ENCODE data around the gene MYO1D. TPM values are rescaled to one million over a fixed set of nuclear protein-coding genes. Genes with fewer than 3 reads are reported as not detected.
A peak's percentile ranks its signal among the peaks of the same experiment; 100 is the strongest.

MYO1D gene
- total RNA-seq, 4 donors from 2014 or later: 247 to 569 (median 444) TPM

GRCh38 chr17:32875923-32876416 lies 954 bp downstream of the MYO1D start:
- H3K27me3 ChIP-seq: no peaks in the 10 kb centered on the region
- H3K9me3 ChIP-seq: no peaks in the 10 kb centered on the region
- no peak for DNase-seq
- H3K4me3 ChIP-seq: peak overlapping the region; percentile 61 to 99 (median 86)
- peak overlapping the region; percentile 92 to 97 (median 94) for H3K27ac ChIP-seq
- H3K36me3 ChIP-seq: no peaks in the 10 kb centered on the region
- peaks cover 11 to 59% (median 30%) of the 10 kb centered on the region in 4 donors for H3K4me1 ChIP-seq
- TF ChIP-seq POLR2A (IDR thresholded peaks at IDR 0.05) (peak; percentile 58), EP300 (IDR thresholded peaks at IDR 0.05; ENCODE audit: low read depth) (no peak), POLR2AphosphoS5 (IDR thresholded peaks at IDR 0.05) (peak in 1 of 3 donors; percentile 8)
- TF ChIP-seq, protein P1, sequence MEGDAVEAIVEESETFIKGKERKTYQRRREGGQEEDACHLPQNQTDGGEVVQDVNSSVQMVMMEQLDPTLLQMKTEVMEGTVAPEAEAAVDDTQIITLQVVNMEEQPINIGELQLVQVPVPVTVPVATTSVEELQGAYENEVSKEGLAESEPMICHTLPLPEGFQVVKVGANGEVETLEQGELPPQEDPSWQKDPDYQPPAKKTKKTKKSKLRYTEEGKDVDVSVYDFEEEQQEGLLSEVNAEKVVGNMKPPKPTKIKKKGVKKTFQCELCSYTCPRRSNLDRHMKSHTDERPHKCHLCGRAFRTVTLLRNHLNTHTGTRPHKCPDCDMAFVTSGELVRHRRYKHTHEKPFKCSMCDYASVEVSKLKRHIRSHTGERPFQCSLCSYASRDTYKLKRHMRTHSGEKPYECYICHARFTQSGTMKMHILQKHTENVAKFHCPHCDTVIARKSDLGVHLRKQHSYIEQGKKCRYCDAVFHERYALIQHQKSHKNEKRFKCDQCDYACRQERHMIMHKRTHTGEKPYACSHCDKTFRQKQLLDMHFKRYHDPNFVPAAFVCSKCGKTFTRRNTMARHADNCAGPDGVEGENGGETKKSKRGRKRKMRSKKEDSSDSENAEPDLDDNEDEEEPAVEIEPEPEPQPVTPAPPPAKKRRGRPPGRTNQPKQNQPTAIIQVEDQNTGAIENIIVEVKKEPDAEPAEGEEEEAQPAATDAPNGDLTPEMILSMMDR (IDR thresholded peaks at IDR 0.05): no peak
- intact Hi-C loops (cut with DNase I; ENCODE audit: low total_unique reads): loop anchor here (5.0 kb wide), 1 partner anchor 89 kb away; no protein-coding TSS in a partner anchor
- WGBS, 2 donors (ENCODE audit: low coverage in 1 of 2): 5% methylated on average over 14 to 15 of the region's 15 CpGs
- in situ Hi-C loops (cut with MboI; ENCODE audit: low pct_ligation_motif_present in 1 of 4, low pct_unique_long_range_greater_than_20kb in 1 of 4, low sequenced_read_pairs in 3 of 4): loop anchor here in 1 of 4 donors (10.0 kb wide), 1 partner anchor 91 kb away; no protein-coding TSS in a partner anchor

- Histone ChIP-seq H3K9me3 (no peaks in the 10 kb centered on the region), H3K4me3 (peak overlapping the region in 3 of 4 donors; percentile 77 to 99 (median 96)), H3K27me3 (no peaks in the 10 kb centered on the region), H3K27ac (peak overlapping the region; percentile 92 to 97 (median 94)), H3K4me1 (peaks cover 11 to 64% (median 33%) of the 10 kb centered on the region in 4 donors), H3K36me3 (no peaks in the 10 kb centered on the region)
- intact Hi-C loops (cut with DNase I; ENCODE audit: low total_unique reads): loop anchor here (5.0 kb wide), 1 partner anchor 88 kb away; no protein-coding TSS in a partner anchor
- in situ Hi-C loops (cut with MboI; ENCODE audit: low pct_ligation_motif_present in 1 of 4, low pct_unique_long_range_greater_than_20kb in 1 of 4, low sequenced_read_pairs in 3 of 4): loop anchor here in 1 of 4 donors (10.0 kb wide), 1 partner anchor 91 kb away; no protein-coding TSS in a partner anchor
- 54 to 72% methylated on average over 2 of the region's 2 CpGs for WGBS, 2 donors (ENCODE audit: low coverage in 1 of 2)
- TF ChIP-seq POLR2AphosphoS5 (IDR thresholded peaks at IDR 0.05) (no peak), POLR2A (IDR thresholded peaks at IDR 0.05) (no peak), EP300 (IDR thresholded peaks at IDR 0.05; ENCODE audit: low read depth) (no peak)
- TF ChIP-seq, protein P1 (IDR thresholded peaks at IDR 0.05): no peak
- no peak for DNase-seq
Observed at GRCh38 chr17:32875230-32875917, 1.6 kb downstream of the MYO1D start.

- Histone ChIP-seq H3K36me3 (no peaks in the 10 kb centered on the region), H3K27ac (no peak overlapping the region), H3K4me3 (no peak overlapping the region), H3K9me3 (no peaks in the 10 kb centered on the region), H3K4me1 (peaks cover 9 to 77% (median 31%) of the 10 kb centered on the region in 4 donors), H3K27me3 (no peaks in the 10 kb centered on the region)
- in situ Hi-C loops (cut with MboI; ENCODE audit: low pct_ligation_motif_present in 1 of 4, low pct_unique_long_range_greater_than_20kb in 1 of 4, low sequenced_read_pairs in 3 of 4) (loop anchor here in 1 of 4 donors (10.0 kb wide), 1 partner anchor 88 kb away; no protein-coding TSS in a partner anchor), intact Hi-C loops (cut with DNase I; ENCODE audit: low total_unique reads) (no loop called here)
- TF ChIP-seq POLR2AphosphoS5 (IDR thresholded peaks at IDR 0.05) (no peak), EP300 (IDR thresholded peaks at IDR 0.05; ENCODE audit: low read depth) (no peak), POLR2A (IDR thresholded peaks at IDR 0.05) (no peak)
- TF ChIP-seq, protein P1 (IDR thresholded peaks at IDR 0.05): no peak
- WGBS, 2 donors (ENCODE audit: low coverage in 1 of 2): 80 to 86% methylated on average over 1 of the region's 1 CpG
- no peak for DNase-seq
Observed at GRCh38 chr17:32873114-32873513, 3.8 kb downstream of the MYO1D start.

DNA sequence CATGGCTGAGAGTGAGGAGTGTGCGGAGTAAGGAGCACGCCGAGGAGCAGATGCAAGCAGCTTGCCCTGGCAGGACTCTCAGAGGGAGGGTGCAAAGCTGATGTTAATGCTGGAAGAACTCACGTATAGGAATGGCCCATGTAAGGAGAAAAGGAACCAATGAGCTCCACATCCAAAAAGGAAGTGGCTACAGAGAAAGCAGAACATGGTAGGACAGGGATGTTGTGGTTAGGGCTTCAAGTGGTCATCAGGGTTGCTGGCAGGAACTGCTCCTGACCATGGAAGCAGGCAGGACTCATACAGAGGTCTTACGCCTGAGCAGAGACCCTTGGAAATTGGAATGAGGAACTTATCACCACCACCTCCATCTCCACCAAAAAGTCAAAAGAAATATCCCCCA lies 5.2 kb downstream of the MYO1D start:
- no peak for DNase-seq
- Histone ChIP-seq H3K4me1 (peaks cover 3 to 68% (median 24%) of the 10 kb centered on the region in 4 donors), H3K27ac (peak overlapping the region in 1 of 4 donors; percentile 51), H3K36me3 (no peaks in the 10 kb centered on the region), H3K4me3 (no peak overlapping the region), H3K9me3 (no peaks in the 10 kb centered on the region), H3K27me3 (no peaks in the 10 kb centered on the region)
- in situ Hi-C loops (cut with MboI; ENCODE audit: low pct_ligation_motif_present in 1 of 4, low pct_unique_long_range_greater_than_20kb in 1 of 4, low sequenced_read_pairs in 3 of 4) (loop anchor here in 1 of 4 donors (10.0 kb wide), 1 partner anchor 87 kb away; no protein-coding TSS in a partner anchor), intact Hi-C loops (cut with DNase I; ENCODE audit: low total_unique reads) (no loop called here)
- WGBS, 2 donors (ENCODE audit: low coverage in 1 of 2): 83 to 85% methylated on average over 5 of the region's 5 CpGs
- TF ChIP-seq POLR2AphosphoS5 (IDR thresholded peaks at IDR 0.05): no peak
- TF ChIP-seq POLR2A (IDR thresholded peaks at IDR 0.05): no peak
- TF ChIP-seq, protein P1 (IDR thresholded peaks at IDR 0.05): no peak
- TF ChIP-seq EP300 (IDR thresholded peaks at IDR 0.05; ENCODE audit: low read depth): no peak
